ENCODE results near the gene CSNK2B.
"Not testable (repeated sequence)": the region's sequence is repeated elsewhere in the genome, so short reads cannot be mapped to it uniquely, and the experiment has no call there.

GRCh38 chr6:31709157-31709556 is 43.3 kb downstream of the CSNK2B start:
- not testable (repeated sequence) for TF ChIP-seq RAD51 (IDR thresholded peaks at IDR 0.05); RAD21 (IDR thresholded peaks at IDR 0.05; ENCODE audit: insufficient read depth, low read depth, low read length); NFYB (IDR thresholded peaks at IDR 0.05; ENCODE audit: insufficient read depth, low read depth, low read length); DPF2 (IDR thresholded peaks at IDR 0.05); SIX5 (IDR thresholded peaks at IDR 0.05; ENCODE audit: low read depth, low read length, severe bottlenecking); SPI1 (IDR thresholded peaks at IDR 0.05; ENCODE audit: borderline replicate concordance, insufficient read depth, low read depth, low read length); CREM (IDR thresholded peaks at IDR 0.05; ENCODE audit: low read depth); REST (IDR thresholded peaks at IDR 0.05; ENCODE audit: low read depth, low read length); HDAC6 (IDR thresholded peaks at IDR 0.05; ENCODE audit: unreplicated experiment); SUPT20H (IDR thresholded peaks at IDR 0.05; ENCODE audit: borderline replicate concordance, control insufficient read depth, low read depth, low read length)
